Heart left ventricle (tissue), 16 donors: ENCODE measurements around the gene EN1. TPM values are rescaled to one million over a fixed set of nuclear protein-coding genes. Genes with fewer than 3 reads are reported as not detected.

Experiments
- ATAC-seq, 4 donors: fragments of 200-7000 bp; cut with Tn5 transposase; one replicate each; pipeline ENCODE4 v1.9.1; 2020 to 2022; ENCODE audit warnings: moderate library complexity in 4 of 4, mild to moderate bottlenecking in 3 of 4, moderate number of reproducible peaks in 1 of 4
- DNase-seq, 5 donors: peaks; one replicate each; pipeline ENCODE4 v3.0.0-alpha.2; 2020
- H3K27ac ChIP-seq, 12 donors: fragments of 200-600 bp; sonication (generic) in 4 of 12; one replicate each; pipeline versions ENCODE4 v1.5.0 to v1.8.0; 2016 to 2022; ENCODE audit warnings: mild to moderate bottlenecking in 2 of 12
- H3K27me3 ChIP-seq, 9 donors: fragments of 200-600 bp; sonication (generic) in 2 of 9; one replicate each; pipeline versions ENCODE4 v1.5.1 to v1.8.0; 2016 to 2022; ENCODE audit warnings: mild to moderate bottlenecking in 3 of 9
- H3K36me3 ChIP-seq, 9 donors: fragments of 200-600 bp; sonication (generic) in 2 of 9; one replicate each; pipeline versions ENCODE4 v1.5.0 to v1.8.0; 2018 to 2022; ENCODE audit warnings: mild to moderate bottlenecking in 2 of 9
- H3K4me1 ChIP-seq, 12 donors: fragments of 200-600 bp; sonication (generic) in 4 of 12; one replicate each; pipeline versions ENCODE4 v1.5.0 to v1.8.0; 2016 to 2022; ENCODE audit warnings: mild to moderate bottlenecking in 3 of 12
- H3K4me3 ChIP-seq, 12 donors: fragments of 200-600 bp; sonication (generic) in 4 of 12; one replicate each; pipeline versions ENCODE4 v1.5.0 to v1.8.0; 2017 to 2022; ENCODE audit warnings: mild to moderate bottlenecking in 9 of 12, moderate library complexity in 4 of 12
- H3K9me3 ChIP-seq, 12 donors: fragments of 200-600 bp; sonication (generic) in 4 of 12; one replicate each; pipeline versions ENCODE4 v1.5.0 to v1.8.0; 2016 to 2022; ENCODE audit warnings: mild to moderate bottlenecking in 1 of 12
- POLR2A ChIP-seq, 2 donors: fragments of 450-650 bp; IDR thresholded peaks; one replicate each; pipeline ENCODE4 v1.6.1; 2017; ENCODE audit warnings: antibody characterized with exemption in 2 of 2, mild to moderate bottlenecking in 2 of 2, moderate library complexity in 2 of 2
- WGBS, 4 donors: extraction: QIAGEN DNeasy Blood & Tissue Kit in 2 of 4; methylation state at CpG; one replicate each; pipeline versions ENCODE4 v1.1.5 to v1.1.7; 2013 to 2018; 5-methylcytosine and 5-hydroxymethylcytosine counted together
- intact Hi-C, 10 donors: fragments of 100-400 bp; cut with DNase I; formaldehyde crosslinking; loops; one replicate each; pipeline versions ENCODE4 v1.11.1 to v1.14.2; 2022
- polyA plus RNA-seq, 2 donors: library from polyadenylated mRNA; stranded (reverse); fragments of 200-250 nt; gene quantifications; one replicate each; pipeline ENCODE4 v1.2.3, GENCODE V29; 2013
- total RNA-seq, 9 donors: library from RNA; depleted of rRNA in 2 of 9; stranded (reverse); fragments of >200 nt in 2 of 9; fragmentation: NEBNext Ultra II Directional in 3 of 9; extraction: Animal tissue kit (Norgen Biotek cat#: 25700) in 3 of 9; gene quantifications; one replicate each; pipeline versions ENCODE4 v1.1.0 to v1.2.4, GENCODE V29; 2016 to 2023
- TF ChIP-seq, protein P1 (sequence below), 12 donors: fragments of 200-600 bp; sonication (generic) in 4 of 12; IDR thresholded peaks; one replicate each; pipeline versions ENCODE4 v1.5.0 to v1.8.0; 2018 to 2022; ENCODE audit warnings: antibody characterized with exemption in 12 of 12, mild to moderate bottlenecking in 5 of 12
- donor health status: ischemic (EF 13 %, LVEDD 7.1; RV severe dilation, severe dysfunction).
- donor health status: healthy with polysubstance abuse.
- donor health status: DM: no; HTN: yes; CAD: no.
- donor health status: DM: no; HTN: no; CAD: no.
- donor health status: ischemic (EF 25% LVEDD 6.9; RV normal size, moderate dysfunction).
- donor health status: ischemic (EF 25% LVEDD 5.7; RV mildly dilated, moderate dysfunction).
- donor health status: healthy.
- donor health status: DM: yes; HTN: yes; CAD: no.
- donor health status: ischemic (EF 35%, LVEDD 5.7; RV mildly dilated, moderate dysfunction).
- donor health status: nonischemic (EF 11% LVEDD 7.7; RV severe dilation, severe dysfunction).
- donor health status: DM: yes; HTN: yes; CAD: no.
- donor health status: PGD.
- donor health status: ischemic (EF 29% LVEDD 5.4; RV normal size, mild dysfunction).
- donor health status: nonischemic (EF 23%, LVEDD 6.1; RV moderate dilation, normal function).

The EN1 gene
- total and polyA plus RNA-seq, 11 donors, result 0.27 TPM; not detected in 10

DNA sequence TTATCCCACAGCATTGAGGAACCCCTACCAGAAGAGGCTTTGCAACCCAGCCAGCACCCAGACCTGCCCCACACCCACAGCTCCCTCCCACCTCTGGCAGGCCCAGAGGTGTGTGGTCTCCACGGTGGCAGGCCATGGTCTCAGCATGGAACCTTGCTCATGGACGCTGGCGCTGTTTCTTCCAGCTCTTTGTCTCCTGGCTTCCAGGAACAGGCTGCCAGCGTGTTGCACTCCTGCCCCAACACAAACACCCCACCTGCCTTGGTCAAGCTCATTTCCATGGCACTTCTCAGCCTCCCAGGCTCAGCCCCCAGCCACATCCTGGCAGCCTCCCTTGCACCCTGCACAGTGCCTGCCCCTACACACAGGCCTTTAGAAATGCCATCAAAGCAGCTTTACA is 31.7 kb downstream of the EN1 start:
- no peak for TF ChIP-seq POLR2A (IDR thresholded peaks at IDR 0.05)
- TF ChIP-seq, protein P1, sequence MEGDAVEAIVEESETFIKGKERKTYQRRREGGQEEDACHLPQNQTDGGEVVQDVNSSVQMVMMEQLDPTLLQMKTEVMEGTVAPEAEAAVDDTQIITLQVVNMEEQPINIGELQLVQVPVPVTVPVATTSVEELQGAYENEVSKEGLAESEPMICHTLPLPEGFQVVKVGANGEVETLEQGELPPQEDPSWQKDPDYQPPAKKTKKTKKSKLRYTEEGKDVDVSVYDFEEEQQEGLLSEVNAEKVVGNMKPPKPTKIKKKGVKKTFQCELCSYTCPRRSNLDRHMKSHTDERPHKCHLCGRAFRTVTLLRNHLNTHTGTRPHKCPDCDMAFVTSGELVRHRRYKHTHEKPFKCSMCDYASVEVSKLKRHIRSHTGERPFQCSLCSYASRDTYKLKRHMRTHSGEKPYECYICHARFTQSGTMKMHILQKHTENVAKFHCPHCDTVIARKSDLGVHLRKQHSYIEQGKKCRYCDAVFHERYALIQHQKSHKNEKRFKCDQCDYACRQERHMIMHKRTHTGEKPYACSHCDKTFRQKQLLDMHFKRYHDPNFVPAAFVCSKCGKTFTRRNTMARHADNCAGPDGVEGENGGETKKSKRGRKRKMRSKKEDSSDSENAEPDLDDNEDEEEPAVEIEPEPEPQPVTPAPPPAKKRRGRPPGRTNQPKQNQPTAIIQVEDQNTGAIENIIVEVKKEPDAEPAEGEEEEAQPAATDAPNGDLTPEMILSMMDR (IDR thresholded peaks at IDR 0.05), result no peak
- 60 to 70% (median 64%) methylated on average over 4 of the region's 4 CpGs for WGBS, 4 donors
- H3K4me3 ChIP-seq, result no peak overlapping the region
- no peaks in the 10 kb centered on the region for H3K4me1 ChIP-seq
- DNase-seq (no peak), ATAC-seq (no peak)
- no peaks in the 10 kb centered on the region for H3K36me3 ChIP-seq
- intact Hi-C loops, result no loop called here
- no peak overlapping the region for H3K27ac ChIP-seq
- H3K9me3 ChIP-seq, result no peaks in the 10 kb centered on the region
- H3K27me3 ChIP-seq, result peaks cover 0 to 95% (median 33%) of the 10 kb centered on the region in 9 donors

DNA sequence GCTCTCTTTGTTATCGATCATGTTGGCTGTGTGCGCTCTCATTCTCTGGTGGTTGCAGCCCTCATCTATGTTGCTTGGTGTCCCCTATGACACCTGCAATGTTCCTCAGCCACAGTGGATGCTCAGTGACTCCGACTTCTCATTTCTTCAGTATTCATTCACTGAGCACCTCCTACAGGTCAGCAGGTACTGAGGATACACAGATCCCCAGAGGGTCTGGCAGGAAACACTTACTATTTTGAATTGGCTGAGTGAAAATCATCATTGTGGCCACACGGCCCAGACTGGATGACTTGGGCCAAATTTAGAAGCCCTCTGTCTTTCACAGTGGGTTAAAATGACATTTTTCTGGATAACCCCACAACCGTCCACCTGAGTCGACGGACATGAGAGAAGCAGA is 32.1 kb downstream of the EN1 start:
- H3K27me3 ChIP-seq, result peaks cover 0 to 95% (median 33%) of the 10 kb centered on the region in 9 donors
- no peaks in the 10 kb centered on the region for H3K36me3 ChIP-seq
- 82 to 87% (median 84%) methylated on average over 7 of the region's 7 CpGs for WGBS, 4 donors
- no peak overlapping the region for H3K27ac ChIP-seq
- TF ChIP-seq, protein P1 (IDR thresholded peaks at IDR 0.05), result no peak
- TF ChIP-seq POLR2A (IDR thresholded peaks at IDR 0.05), result no peak
- no peak overlapping the region for H3K4me3 ChIP-seq
- H3K4me1 ChIP-seq, result no peaks in the 10 kb centered on the region
- no peak for DNase-seq
- intact Hi-C loops, result no loop called here
- H3K9me3 ChIP-seq, result no peaks in the 10 kb centered on the region
- no peak for ATAC-seq

DNA sequence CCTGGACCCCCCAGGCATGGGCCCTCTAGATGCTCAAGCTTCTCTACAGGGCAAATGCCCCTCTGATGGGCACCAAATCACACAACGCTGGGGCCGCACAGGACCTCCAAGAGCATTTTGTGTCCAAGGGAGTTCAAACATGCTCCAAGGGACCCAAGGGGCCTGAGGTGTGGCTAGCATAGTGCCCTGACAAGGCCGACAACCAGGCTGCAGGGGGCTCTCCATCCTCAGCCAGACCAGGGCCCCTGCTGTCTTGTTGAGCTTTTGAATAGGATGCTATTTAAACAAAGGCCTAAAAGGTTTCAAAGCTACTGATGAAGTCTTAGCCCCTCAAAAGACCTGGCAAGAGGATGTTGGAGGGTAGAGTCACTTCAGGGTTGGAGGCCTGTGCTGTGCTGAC is 33.1 kb downstream of the EN1 start:
- 73 to 80% (median 76%) methylated on average over 2 to 3 of the region's 3 CpGs for WGBS, 4 donors
- ATAC-seq (no peak), DNase-seq (no peak)
- no peak for TF ChIP-seq POLR2A (IDR thresholded peaks at IDR 0.05)
- Histone ChIP-seq H3K4me1 (no peaks in the 10 kb centered on the region), H3K4me3 (no peak overlapping the region), H3K36me3 (no peaks in the 10 kb centered on the region), H3K27ac (no peak overlapping the region), H3K27me3 (peaks cover 0 to 98% (median 26%) of the 10 kb centered on the region in 9 donors), H3K9me3 (no peaks in the 10 kb centered on the region)
- intact Hi-C loops, result no loop called here

DNA sequence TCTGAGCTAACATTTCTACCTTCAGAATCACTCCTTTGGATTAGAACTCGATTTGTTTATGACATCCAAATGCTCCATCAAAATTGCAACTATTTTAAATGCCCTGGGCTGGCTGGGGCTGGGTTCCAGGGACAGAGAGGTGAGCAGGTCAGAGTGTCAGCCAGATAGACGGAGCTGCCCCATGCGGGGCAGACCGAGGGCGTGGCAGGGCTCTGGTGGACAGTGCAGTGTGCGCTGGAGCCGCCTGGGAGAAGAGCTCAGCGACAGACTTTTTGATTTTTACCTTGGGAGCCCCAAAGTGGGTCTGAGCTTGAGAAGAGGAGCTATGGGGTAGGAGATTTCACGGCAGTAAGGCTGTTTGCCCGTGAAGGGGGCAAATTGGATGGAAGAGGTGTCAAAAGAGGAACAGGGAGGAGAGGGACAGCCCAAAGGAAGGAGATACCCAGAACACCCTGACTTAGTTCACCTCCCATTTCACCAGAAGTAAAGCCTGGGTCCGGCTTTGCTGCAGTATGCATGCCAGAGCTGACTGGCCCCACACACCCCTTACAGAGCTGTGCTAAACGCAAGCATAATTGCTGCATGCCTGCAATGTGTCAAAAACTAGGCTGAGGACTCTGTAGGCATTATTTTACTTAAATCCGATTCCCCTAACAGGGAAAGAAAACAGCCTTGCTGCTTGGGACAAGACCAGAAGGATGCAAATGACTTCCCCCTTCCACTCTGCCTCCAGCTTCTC is 33.7 kb downstream of the EN1 start:
- WGBS, 4 donors, result 37 to 54% (median 49%) methylated on average over 13 of the region's 13 CpGs

More for the DNA sequence above, 33.7 kb downstream of the EN1 start:
- intact Hi-C loops, result no loop called here
- H3K4me1 ChIP-seq, result no peaks in the 10 kb centered on the region
- ATAC-seq, result no peak
- no peak for DNase-seq
- H3K4me3 ChIP-seq, result no peak overlapping the region
- TF ChIP-seq POLR2A (IDR thresholded peaks at IDR 0.05), result no peak
- TF ChIP-seq, protein P1 (IDR thresholded peaks at IDR 0.05), result no peak
- no peak overlapping the region for H3K27ac ChIP-seq
- H3K36me3 ChIP-seq, result no peaks in the 10 kb centered on the region
- peaks cover 0 to 98% (median 27%) of the 10 kb centered on the region in 9 donors for H3K27me3 ChIP-seq
- no peaks in the 10 kb centered on the region for H3K9me3 ChIP-seq
